ENCODE data around the gene CREBRF. TPM values are rescaled to one million over a fixed set of nuclear protein-coding genes. Genes with fewer than 3 reads are reported as not detected.

The CREBRF gene
- total RNA-seq, 1 donor from 2014 or later: 56.6 TPM

GRCh38 chr5:173188280-173188679 lies 132.1 kb downstream of the CREBRF start:
- DNase-seq (ENCODE audit: low spot score): no peak
- ATAC-seq: no peak
- intact Hi-C loops (cut with DNase I): no loop called here

Other genes with a start within 250 kb of the CREBRF start
- 87.3 TPM for gene ERGIC1, start 222.1 kb upstream of the CREBRF start, total RNA-seq
- gene RPL26L1, start 96.9 kb upstream of the CREBRF start, total RNA-seq: 24.7 TPM
- gene ATP6V0E1, start 72.6 kb upstream of the CREBRF start, total RNA-seq: 141 TPM
- 8.3 TPM for gene BNIP1, start 88.2 kb downstream of the CREBRF start, total RNA-seq
- not detected for gene NKX2-5, start 178.9 kb downstream of the CREBRF start, total RNA-seq

All from sciatic nerve (tissue), 2 donors.